Measurements from ENCODE around the gene TSSK6.

Gene TSSK6

DNA sequence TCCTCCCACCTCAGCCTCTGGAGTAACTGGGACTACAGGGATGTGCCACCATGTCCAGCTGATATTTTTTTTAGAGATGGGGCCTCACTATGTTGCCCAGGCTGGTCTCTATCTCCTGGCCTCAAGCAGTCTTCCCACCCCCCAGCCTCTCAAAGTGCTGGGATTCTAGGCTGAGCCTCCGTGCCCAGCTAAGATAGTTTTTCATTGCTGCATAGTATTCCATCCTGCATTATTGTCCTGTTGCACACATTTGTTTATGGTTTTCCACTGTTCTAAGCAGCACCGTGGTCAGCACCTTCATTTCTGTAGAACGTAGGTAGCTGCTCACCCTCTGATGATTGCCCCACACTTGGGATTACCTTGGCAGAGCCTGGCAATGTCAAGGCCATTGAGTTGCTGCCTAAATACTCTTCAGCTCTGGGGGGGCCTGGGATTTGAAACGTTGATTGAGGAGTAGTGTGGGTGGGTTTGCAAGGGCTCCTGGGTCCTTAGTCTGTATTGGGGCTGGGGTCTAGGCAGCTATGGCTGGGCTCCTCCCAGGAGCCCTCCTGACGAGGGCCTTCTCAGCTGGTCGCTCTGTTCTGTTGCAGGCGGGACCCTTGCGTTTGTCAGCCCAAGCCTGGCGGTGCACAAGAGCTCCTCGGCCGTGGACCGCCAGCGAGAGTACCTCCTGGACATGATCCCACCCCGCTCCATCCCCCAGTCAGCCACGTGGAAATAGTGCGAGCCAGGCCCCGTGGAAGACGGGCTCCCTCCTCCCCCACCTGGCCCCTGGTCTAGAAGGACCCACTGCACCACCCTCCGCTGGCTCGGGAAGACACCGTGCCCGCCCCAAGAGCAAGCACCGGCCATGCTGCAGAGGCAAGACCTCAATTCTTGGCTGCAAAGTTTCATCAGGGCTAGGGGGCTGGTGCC lies 10.3 kb downstream of the TSSK6 start:
- H3K27me3 ChIP-seq (replicated peaks; ENCODE audit: control insufficient read depth, insufficient read depth, low read length) = no peaks in the 10 kb centered on the region
- peaks cover 40% of the 10 kb centered on the region for H3K36me3 ChIP-seq (ENCODE audit: control insufficient read depth, insufficient read depth, low read length)
- no peak for DNase-seq (ENCODE audit: extremely low read depth, insufficient read length)
- TF ChIP-seq, protein P1, sequence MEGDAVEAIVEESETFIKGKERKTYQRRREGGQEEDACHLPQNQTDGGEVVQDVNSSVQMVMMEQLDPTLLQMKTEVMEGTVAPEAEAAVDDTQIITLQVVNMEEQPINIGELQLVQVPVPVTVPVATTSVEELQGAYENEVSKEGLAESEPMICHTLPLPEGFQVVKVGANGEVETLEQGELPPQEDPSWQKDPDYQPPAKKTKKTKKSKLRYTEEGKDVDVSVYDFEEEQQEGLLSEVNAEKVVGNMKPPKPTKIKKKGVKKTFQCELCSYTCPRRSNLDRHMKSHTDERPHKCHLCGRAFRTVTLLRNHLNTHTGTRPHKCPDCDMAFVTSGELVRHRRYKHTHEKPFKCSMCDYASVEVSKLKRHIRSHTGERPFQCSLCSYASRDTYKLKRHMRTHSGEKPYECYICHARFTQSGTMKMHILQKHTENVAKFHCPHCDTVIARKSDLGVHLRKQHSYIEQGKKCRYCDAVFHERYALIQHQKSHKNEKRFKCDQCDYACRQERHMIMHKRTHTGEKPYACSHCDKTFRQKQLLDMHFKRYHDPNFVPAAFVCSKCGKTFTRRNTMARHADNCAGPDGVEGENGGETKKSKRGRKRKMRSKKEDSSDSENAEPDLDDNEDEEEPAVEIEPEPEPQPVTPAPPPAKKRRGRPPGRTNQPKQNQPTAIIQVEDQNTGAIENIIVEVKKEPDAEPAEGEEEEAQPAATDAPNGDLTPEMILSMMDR (IDR thresholded peaks at IDR 0.05; ENCODE audit: insufficient read depth, low read length, poor library complexity, severe bottlenecking) = no peak
- no peak overlapping the region for H3K4me3 ChIP-seq (replicated peaks; ENCODE audit: low read depth, low read length)

DNA sequence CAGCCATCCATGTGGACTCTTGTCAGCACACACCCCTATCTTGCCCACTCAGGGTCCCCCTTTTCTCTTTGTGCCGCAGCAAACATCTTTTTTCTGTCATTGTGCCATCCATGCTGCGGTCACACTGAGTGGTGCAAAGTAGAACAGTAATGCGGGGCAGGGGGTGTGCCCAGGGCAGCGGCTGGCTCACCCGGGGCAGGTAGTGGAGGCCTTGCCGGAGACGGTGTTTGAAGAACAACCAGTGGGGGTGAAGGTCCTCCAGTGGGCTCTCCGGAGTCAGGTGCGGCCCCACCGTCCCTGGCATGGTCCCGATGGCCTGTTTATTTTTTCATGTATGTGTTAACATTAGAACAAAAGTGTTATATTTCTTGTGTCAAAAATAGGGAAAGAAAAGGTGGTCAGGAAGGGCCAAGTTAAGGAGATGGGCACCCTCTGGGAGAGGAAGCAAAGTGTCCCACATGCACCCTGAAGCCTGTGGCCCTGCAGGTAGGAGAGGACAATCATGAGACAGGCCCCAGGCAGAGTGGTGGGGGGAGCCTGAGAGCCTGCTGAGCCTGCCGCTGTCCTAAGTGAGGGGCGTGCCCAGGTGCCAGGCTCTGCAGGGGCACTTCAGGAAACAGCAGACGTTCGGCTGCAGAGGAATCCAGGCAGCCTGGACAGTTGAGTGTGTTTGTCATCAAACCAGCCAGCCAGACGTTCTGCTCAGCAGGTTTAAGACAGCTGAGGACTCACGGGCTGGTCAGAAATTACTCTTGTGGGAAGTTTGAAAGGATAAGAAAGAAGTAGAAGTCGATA lies 12.3 kb downstream of the TSSK6 start:
- no peak overlapping the region for H3K4me3 ChIP-seq (replicated peaks; ENCODE audit: low read depth, low read length)
- no peaks in the 10 kb centered on the region for H3K27me3 ChIP-seq (replicated peaks; ENCODE audit: control insufficient read depth, insufficient read depth, low read length)
- H3K36me3 ChIP-seq (ENCODE audit: control insufficient read depth, insufficient read depth, low read length) = peaks cover 56% of the 10 kb centered on the region
- TF ChIP-seq, protein P1 (IDR thresholded peaks at IDR 0.05; ENCODE audit: insufficient read depth, low read length, poor library complexity, severe bottlenecking) = no peak
- no peak for DNase-seq (ENCODE audit: extremely low read depth, insufficient read length)

DNA sequence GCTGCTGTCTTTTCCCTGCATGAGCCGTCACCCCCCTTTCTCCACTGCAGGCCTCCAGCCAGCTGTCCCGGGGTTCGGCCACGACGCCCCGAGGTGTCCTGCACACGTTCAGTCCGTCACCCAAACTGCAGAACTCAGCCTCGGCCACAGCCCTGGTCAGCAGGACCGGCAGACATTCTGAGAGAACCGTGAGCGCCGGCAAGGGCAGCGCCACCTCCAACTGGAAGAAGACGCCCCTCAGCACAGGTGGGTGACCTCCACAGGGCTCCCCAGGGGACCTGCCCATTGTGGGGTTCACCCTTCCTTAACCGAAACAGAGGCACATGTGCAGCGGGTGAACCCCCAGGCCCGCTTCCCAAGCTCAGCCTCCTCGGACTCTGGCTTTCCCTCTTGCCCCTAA lies 13.1 kb downstream of the TSSK6 start:
- peaks cover 56% of the 10 kb centered on the region for H3K36me3 ChIP-seq (ENCODE audit: control insufficient read depth, insufficient read depth, low read length)
- H3K27me3 ChIP-seq (replicated peaks; ENCODE audit: control insufficient read depth, insufficient read depth, low read length) = no peaks in the 10 kb centered on the region
- H3K4me3 ChIP-seq (replicated peaks; ENCODE audit: low read depth, low read length) = no peak overlapping the region
- TF ChIP-seq, protein P1 (IDR thresholded peaks at IDR 0.05; ENCODE audit: insufficient read depth, low read length, poor library complexity, severe bottlenecking) = no peak
- no peak for DNase-seq (ENCODE audit: extremely low read depth, insufficient read length)

DNA sequence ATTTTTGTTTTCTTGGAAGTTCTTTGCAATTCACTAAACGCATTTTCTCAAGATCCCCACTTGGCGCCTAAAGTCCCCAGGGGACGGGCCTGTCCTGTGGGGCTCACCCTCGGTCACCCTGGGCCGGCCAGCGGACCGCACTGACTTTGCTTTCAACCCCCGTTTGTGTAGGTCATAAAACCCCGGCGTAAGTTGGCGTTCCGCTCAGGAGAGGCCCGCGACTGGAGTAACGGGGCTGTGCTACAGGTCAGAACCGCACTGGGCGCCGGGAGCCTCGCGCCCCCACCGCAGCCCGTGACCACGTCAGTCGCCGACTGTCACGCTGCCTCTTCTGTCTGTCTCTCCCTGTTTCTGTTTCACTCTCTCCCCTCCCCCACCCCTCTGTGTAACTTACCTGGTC lies 13.6 kb downstream of the TSSK6 start:
- TF ChIP-seq, protein P1 (IDR thresholded peaks at IDR 0.05; ENCODE audit: insufficient read depth, low read length, poor library complexity, severe bottlenecking) = no peak
- H3K4me3 ChIP-seq (replicated peaks; ENCODE audit: low read depth, low read length) = no peak overlapping the region
- H3K27me3 ChIP-seq (replicated peaks; ENCODE audit: control insufficient read depth, insufficient read depth, low read length) = no peaks in the 10 kb centered on the region
- no peak for DNase-seq (ENCODE audit: extremely low read depth, insufficient read length)
- peaks cover 57% of the 10 kb centered on the region for H3K36me3 ChIP-seq (ENCODE audit: control insufficient read depth, insufficient read depth, low read length)

DNA sequence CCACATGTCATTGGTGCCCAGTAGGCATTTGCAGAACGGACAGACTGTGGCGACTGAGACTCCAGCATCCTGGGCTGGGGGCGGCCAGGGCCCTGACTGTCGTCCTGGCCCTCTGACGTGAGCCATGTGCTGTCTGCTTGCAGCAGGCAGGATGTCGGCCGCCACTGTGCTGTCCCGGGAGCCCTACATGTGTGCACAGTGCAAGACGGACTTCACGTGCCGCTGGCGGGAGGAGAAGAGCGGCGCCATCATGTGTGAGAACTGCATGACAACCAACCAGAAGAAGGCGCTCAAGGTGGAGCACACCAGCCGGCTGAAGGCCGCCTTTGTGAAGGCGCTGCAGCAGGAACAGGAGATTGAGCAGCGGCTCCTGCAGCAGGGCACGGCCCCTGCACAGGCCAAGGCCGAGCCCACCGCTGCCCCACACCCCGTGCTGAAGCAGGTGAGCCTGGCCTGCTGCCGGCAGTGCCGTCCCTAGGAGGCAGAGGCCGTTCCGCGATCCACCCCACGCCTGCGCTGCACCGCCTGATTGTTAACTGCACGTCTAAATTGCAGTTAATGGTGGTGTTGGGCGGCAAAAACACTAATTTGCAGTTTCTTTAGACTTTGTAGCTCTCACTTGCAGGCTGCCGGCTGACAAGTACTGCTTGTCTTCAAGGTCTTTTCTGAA lies 14.2 kb downstream of the TSSK6 start:
- no peak for DNase-seq (ENCODE audit: extremely low read depth, insufficient read length)
- Histone ChIP-seq H3K27me3 (replicated peaks; ENCODE audit: control insufficient read depth, insufficient read depth, low read length) (no peaks in the 10 kb centered on the region), H3K36me3 (ENCODE audit: control insufficient read depth, insufficient read depth, low read length) (peaks cover 62% of the 10 kb centered on the region), H3K4me3 (replicated peaks; ENCODE audit: low read depth, low read length) (no peak overlapping the region)
- TF ChIP-seq, protein P1 (IDR thresholded peaks at IDR 0.05; ENCODE audit: insufficient read depth, low read length, poor library complexity, severe bottlenecking) = no peak
